ENCODE measurements around the gene PHACTR2.
"Not testable (repeated sequence)": the region's sequence is repeated elsewhere in the genome, so short reads cannot be mapped to it uniquely, and the experiment has no call there.

The PHACTR2 gene

DNA sequence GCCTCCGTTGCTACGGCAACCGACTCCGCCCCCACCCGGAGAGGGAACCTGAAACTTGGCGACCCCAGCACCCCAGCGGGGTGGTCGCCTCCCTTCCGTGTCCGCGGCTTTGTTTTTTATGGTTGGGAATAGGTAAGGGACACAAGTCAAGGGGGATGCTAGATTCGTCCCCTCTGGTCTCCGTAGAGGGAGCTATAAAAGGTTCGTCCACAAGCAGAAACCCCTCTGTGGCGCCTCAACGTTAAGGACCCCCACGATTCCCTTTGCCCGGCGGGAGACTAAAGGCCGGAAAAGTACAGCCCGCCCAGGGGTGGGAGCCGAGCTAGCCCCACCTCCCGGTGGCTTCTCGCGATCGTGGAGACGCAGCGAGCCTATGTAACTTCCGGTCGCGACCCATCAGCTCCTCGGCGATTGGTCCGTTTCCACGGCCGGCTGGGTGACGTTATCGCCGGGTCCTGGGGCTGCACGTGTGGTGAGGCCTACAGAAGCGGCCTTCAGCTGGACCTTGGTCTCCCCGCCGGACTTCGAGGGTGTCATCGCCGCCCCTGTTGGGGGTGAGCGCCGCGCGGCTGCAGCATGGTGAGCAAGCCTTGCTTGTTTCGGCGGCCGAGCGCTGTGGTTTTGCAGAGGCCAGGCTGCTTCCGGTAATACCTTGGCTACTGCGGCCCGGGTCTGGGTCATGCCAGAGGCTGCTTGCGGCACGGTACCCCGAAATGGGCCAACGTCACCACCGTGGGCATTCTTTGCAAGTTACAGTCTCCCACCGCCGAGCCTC, 165.3 kb downstream of the PHACTR2 start, which contains the start of gene LTV1:
Gene LTV1, plus strand, starts transcription at position 437 of the 775 bp plus-strand sequence. Its CDS starts 140 bp downstream, at position 577.
- H3K27ac ChIP-seq: peak within 1 kb of the TSS; percentile 81
- TF ChIP-seq, protein P1, sequence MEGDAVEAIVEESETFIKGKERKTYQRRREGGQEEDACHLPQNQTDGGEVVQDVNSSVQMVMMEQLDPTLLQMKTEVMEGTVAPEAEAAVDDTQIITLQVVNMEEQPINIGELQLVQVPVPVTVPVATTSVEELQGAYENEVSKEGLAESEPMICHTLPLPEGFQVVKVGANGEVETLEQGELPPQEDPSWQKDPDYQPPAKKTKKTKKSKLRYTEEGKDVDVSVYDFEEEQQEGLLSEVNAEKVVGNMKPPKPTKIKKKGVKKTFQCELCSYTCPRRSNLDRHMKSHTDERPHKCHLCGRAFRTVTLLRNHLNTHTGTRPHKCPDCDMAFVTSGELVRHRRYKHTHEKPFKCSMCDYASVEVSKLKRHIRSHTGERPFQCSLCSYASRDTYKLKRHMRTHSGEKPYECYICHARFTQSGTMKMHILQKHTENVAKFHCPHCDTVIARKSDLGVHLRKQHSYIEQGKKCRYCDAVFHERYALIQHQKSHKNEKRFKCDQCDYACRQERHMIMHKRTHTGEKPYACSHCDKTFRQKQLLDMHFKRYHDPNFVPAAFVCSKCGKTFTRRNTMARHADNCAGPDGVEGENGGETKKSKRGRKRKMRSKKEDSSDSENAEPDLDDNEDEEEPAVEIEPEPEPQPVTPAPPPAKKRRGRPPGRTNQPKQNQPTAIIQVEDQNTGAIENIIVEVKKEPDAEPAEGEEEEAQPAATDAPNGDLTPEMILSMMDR (conservative IDR thresholded peaks at IDR 0.05): no peak
- TF ChIP-seq ZFX (IDR thresholded peaks at IDR 0.05): peak; percentile 99

DNA sequence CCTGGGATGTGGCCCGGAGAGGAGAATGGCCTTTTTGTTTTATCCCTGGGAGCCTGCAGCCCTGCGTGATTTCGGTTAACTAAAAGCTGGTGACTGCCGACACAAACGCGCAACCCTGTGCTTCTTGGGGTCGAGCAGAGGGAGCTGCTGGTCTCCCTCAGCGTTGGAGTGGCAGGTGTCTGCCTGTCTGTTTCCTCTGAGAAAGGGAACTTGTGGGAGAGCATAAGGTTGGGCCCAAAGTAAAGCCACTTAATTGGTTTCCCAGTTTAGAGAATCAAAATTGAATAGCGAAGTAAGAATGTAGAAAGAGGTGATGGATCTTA, 165.9 kb downstream of the PHACTR2 start:
- TF ChIP-seq ZFX (IDR thresholded peaks at IDR 0.05): no peak
- TF ChIP-seq, protein P1 (conservative IDR thresholded peaks at IDR 0.05): no peak
- peak overlapping the region; percentile 81 for H3K27ac ChIP-seq

DNA sequence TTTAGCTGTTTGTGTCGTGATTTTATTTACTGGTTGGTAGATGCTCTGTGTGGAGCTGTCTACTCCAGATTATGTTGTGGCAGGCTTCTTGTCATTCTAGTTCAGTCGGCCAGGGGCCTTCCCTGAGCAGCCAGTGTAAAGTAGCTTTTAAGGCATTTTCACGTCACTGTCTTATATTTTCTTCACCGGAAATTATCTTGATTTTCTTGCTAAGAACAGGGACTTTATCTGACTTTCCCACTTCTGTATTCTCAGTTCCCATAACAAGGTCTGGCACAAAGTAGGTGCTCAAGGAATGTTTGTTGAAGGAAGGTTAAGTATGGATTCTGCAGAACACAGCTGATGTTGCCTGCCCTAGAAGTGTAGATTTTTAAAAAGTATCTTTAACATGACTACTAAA, 166.2 kb downstream of the PHACTR2 start:
- H3K27ac ChIP-seq: peak overlapping the region; percentile 81
- TF ChIP-seq, protein P1 (conservative IDR thresholded peaks at IDR 0.05): no peak
- TF ChIP-seq ZFX (IDR thresholded peaks at IDR 0.05): no peak

DNA sequence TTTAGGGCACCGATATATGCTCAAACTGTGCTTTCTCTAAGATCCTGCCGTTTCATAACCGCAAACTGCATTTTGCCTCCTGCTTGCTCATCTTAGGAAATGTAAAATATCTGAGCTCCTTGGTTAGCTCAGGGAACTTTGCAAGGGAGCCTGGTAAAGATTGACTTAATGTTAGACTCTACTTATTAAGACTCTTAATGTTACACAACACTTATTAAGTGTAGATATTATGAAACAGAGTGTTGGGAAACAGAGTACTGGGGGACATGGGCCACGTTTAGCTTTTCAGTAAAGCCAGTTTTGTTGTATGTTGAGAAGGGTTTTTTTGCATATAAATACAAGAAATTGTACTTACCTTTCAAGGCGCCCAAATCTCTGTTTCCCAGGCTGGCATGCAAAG, 167.3 kb downstream of the PHACTR2 start:
- H3K27ac ChIP-seq: no peak overlapping the region
- no peak for TF ChIP-seq ZFX (IDR thresholded peaks at IDR 0.05)
- TF ChIP-seq, protein P1 (conservative IDR thresholded peaks at IDR 0.05): no peak

DNA sequence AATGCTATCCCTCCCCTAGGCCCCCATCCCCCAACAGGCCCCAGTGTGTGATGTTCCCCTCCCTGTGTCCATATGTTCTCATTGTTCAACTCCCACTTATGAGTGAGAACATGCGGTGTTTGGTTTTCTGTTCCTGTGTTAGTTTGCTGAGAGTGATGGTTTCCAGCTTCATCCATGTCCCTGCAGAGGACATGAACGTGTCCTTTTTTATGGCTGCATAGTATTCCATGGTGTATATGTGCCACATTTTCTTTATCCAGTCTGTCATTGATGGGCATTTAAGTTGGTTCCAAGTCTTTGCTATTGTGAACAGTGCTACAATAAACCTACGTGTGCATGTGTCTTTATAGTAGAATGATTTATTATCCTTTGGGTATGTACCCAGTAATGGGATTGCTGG, 173.9 kb downstream of the PHACTR2 start:
- H3K27ac ChIP-seq: not testable (repeated sequence)

DNA sequence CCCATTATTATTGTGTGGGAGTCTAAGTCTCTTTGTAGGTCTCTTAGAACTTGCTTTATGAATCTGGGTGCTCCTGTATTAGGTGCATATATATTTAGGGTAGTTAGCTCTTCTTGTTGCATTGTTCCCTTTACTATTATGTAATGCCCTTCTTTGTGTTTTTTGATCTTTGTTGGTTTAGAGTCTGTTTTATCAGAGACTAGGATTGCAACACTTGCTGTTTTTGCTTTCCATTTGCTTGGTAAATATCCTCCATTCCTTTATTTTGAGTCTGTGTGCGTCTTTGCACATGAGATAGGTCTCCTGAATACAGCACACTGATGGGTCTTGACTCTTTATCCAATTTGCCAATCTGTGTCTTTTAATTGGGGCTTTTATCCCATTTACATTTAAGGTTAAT, 177.3 kb downstream of the PHACTR2 start:
- H3K27ac ChIP-seq: not testable (repeated sequence)

DNA sequence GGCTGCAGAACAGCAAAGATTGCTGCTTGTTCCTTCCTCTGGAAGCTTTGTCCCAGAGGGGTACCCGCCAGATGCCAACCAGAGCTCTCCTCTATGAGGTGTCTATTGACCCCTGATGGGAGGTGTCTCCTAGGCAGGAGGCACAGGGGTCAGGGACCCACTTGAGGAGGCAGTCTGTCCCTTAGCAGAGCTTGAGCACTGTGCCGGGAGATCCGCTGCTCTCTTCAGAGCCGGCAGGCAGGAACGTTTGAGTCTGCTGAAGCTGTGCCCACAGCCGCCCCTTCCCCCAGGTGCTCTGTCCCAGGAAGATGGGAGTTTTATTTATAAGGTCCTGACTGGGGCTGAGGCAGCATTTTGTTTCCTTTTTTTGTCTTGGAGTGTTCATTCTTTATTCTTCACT, 179.0 kb downstream of the PHACTR2 start:
- H3K27ac ChIP-seq: not testable (repeated sequence)

DNA sequence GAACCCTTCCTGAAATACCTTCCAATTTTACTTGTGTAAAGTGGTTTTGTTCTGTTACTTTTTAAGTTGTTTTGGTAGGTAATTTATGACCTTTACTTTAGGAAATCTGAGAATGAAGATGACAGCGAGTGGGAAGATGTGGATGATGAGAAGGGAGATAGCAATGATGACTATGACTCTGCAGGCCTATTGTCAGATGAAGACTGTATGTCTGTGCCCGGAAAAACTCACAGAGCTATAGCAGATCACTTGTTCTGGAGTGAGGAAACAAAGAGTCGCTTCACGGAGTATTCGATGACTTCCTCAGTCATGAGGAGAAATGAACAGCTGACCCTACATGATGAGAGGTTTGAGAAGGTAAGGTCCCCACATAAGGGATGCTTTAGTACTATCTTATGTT, 179.9 kb downstream of the PHACTR2 start:
- no peak for TF ChIP-seq ZFX (IDR thresholded peaks at IDR 0.05)
- TF ChIP-seq, protein P1 (conservative IDR thresholded peaks at IDR 0.05): no peak
- H3K27ac ChIP-seq: no peak overlapping the region

DNA sequence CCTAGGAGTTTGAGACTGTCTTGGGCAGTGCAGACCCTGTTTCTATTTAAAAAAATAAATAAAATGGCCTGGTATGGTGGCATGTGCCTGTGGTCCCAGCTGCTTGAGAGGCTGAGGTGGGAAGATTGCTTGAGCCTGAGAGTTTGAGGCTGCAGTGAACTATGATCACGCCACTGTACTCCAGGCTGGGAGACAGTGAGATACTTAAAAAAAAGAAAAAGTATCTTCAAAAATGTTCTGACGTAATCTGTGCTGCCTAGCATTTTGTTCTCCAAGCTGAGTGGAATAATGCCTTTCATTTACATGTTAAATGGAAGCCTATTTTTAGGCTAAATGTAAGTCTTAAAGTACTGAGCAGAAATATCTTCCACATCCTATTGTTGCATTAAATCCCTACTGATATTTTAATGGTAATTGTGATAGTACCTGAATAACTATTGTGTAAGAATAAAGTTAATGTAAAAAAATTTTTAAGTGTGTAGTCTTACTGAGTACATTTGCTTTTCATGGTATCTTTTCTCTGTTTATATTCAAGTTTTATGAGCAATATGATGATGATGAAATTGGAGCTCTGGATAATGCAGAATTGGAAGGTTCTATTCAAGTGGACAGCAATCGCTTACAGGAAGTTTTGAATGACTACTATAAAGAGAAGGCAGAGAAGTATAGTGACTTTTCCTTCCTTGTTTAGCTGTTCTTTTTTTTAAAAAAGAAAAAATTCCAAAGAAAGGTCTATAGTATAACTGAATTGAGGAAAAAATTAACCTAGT, 182.3 kb downstream of the PHACTR2 start:
- TF ChIP-seq ZFX (IDR thresholded peaks at IDR 0.05): no peak
- TF ChIP-seq, protein P1 (conservative IDR thresholded peaks at IDR 0.05): no peak

More for the DNA sequence above, 182.3 kb downstream of the PHACTR2 start:
- H3K27ac ChIP-seq: no peak overlapping the region
